Adrenal gland (tissue), 12 donors: ENCODE data around the gene ATCAY. TPM values are rescaled to one million over a fixed set of nuclear protein-coding genes. Genes with fewer than 3 reads are reported as not detected.
"Not testable (repeated sequence)": the region's sequence is repeated elsewhere in the genome, so short reads cannot be mapped to it uniquely, and the experiment has no call there.

ENCODE experiments used
- DNase-seq, 7 donors: peaks; one replicate each; pipeline ENCODE4 v3.0.0-alpha.2; 2019 to 2020
- H3K27ac ChIP-seq, 5 donors: fragments of 200-600 bp; sonication (generic) in 4 of 5; 1 replicate in 3 of 5; 2 replicates in 2 of 5; pipeline versions ENCODE4 v1.5.1 to v1.8.0; 2016 to 2020; ENCODE audit warnings: mild to moderate bottlenecking in 1 of 5
- H3K27me3 ChIP-seq: fragments of 200-600 bp; 2 replicates; pipeline ENCODE4 v1.8.0; 2021
- H3K36me3 ChIP-seq, 2 donors: fragments of 200-600 bp; replicated peaks in 1 of 2; 1 replicate in 1 of 2; 2 replicates in 1 of 2; pipeline versions ENCODE4 v1.5.1 to v1.8.0; 2018 to 2022
- H3K4me1 ChIP-seq, 2 donors: fragments of 200-600 bp; replicated peaks in 1 of 2; 1 replicate in 1 of 2; 2 replicates in 1 of 2; pipeline versions ENCODE4 v1.5.1 to v1.8.0; 2018 to 2021
- H3K4me3 ChIP-seq, 4 donors: fragments of 200-600 bp; sonication (generic) in 3 of 4; one replicate each; pipeline ENCODE4 v1.5.1; 2016 to 2018
- H3K9me3 ChIP-seq, 3 donors: fragments of 200-600 bp; sonication (generic) in 1 of 3; replicated peaks in 1 of 3; 1 replicate in 2 of 3; 2 replicates in 1 of 3; pipeline versions ENCODE4 v1.5.1 to v1.8.0; 2016 to 2021
- CTCF ChIP-seq, 6 experiments: fragments of 450-650 bp in 4 of 6; fragments of 200-600 bp in 2 of 6; sonication (generic) in 1 of 6; IDR thresholded peaks; 1 replicate in 5 of 6; 2 replicates in 1 of 6; pipeline versions ENCODE4 v1.5.1 to v1.8.0; 2016 to 2021; ENCODE audit warnings: antibody characterized with exemption in 6 of 6, mild to moderate bottlenecking in 2 of 6, moderate library complexity in 1 of 6
- POLR2A ChIP-seq, 2 donors: fragments of 450-650 bp; IDR thresholded peaks; one replicate each; pipeline ENCODE4 v1.6.1; 2017; ENCODE audit warnings: antibody characterized with exemption in 2 of 2, mild to moderate bottlenecking in 2 of 2, moderate library complexity in 1 of 2
- WGBS, 4 donors: extraction: QIAGEN DNeasy Blood & Tissue Kit in 2 of 4; methylation state at CpG; one replicate each; pipeline versions ENCODE4 v1.1.5 to v1.1.7; 2013 to 2017; 5-methylcytosine and 5-hydroxymethylcytosine counted together
- intact Hi-C, 2 donors: fragments of 100-400 bp; cut with DNase I; formaldehyde crosslinking; loops; one replicate each; pipeline versions ENCODE4 v1.14.1 to v1.15.0; 2022 to 2023
- polyA plus RNA-seq, 3 donors: library from polyadenylated mRNA; stranded (reverse); fragments of 200-250 nt in 2 of 3; fragments of 350-450 nt in 1 of 3; fragmentation: Illumina TruSeq in 1 of 3; extraction: RNeasy Lipid Tissue Mini Kit (QIAGEN cat#74804) in 1 of 3; gene quantifications; one replicate each; pipeline ENCODE4 v1.2.3, GENCODE V29; 2013 to 2014
- total RNA-seq, 9 donors: library from RNA; depleted of rRNA in 4 of 9; stranded (reverse); fragments of >200 nt in 4 of 9; fragments of 120-200 nt in 1 of 9; fragmentation: NEBNext Ultra II Directional in 1 of 9; extraction: Animal tissue kit (Norgen Biotek cat#: 25700) in 1 of 9; gene quantifications; one replicate each; pipeline versions ENCODE4 v1.1.0 to v1.2.4, GENCODE V29; 2013 to 2023
- donor health status: healthy with polysubstance abuse.
- donor health status: Bipolar disorder and iron deficiency.
- donor health status: DM: yes; HTN: yes; CAD: no.
- donor health status: DM: no; HTN: no; CAD: no.
- donor health status: DM: no; HTN: no; CAD: no.
- donor health status: DM: yes; HTN: yes; CAD: no.

Gene ATCAY
- total and polyA plus RNA-seq, 12 donors = 0.72 to 9.3 (median 5.9) TPM; not detected in 4

GRCh38 chr19:3881272-3882040, 971 bp downstream of the ATCAY start:
- DNase-seq = no peak
- TF ChIP-seq POLR2A (IDR thresholded peaks at IDR 0.05) (no peak), CTCF (IDR thresholded peaks at IDR 0.05) (no peak)
- intact Hi-C loops = no loop called here
- Histone ChIP-seq H3K36me3 (no peaks in the 10 kb centered on the region), H3K4me1 (no peaks in the 10 kb centered on the region), H3K9me3 (no peaks in the 10 kb centered on the region), H3K27me3 (peaks cover 27% of the 10 kb centered on the region), H3K4me3 (no peak overlapping the region), H3K27ac (peak overlapping the region in 1 of 5 donors; percentile 56)
- WGBS, 4 donors = 2 to 3% (median 2%) methylated on average over 24 to 31 of the region's 31 CpGs

GRCh38 chr19:3882041-3882384, 1.5 kb downstream of the ATCAY start:
- TF ChIP-seq CTCF (IDR thresholded peaks at IDR 0.05) = no peak
- 17 to 28% (median 22%) methylated on average over 5 to 6 of the region's 6 CpGs for WGBS, 4 donors
- DNase-seq = no peak
- Histone ChIP-seq H3K4me3 (no peak overlapping the region), H3K27ac (no peak overlapping the region), H3K27me3 (peaks cover 27% of the 10 kb centered on the region), H3K4me1 (no peaks in the 10 kb centered on the region), H3K36me3 (no peaks in the 10 kb centered on the region), H3K9me3 (no peaks in the 10 kb centered on the region)
- intact Hi-C loops = no loop called here

GRCh38 chr19:3890591-3890990, 10.1 kb downstream of the ATCAY start:
- 79 to 91% (median 85%) methylated on average over 9 to 17 of the region's 17 CpGs for WGBS, 4 donors
- Histone ChIP-seq H3K4me1 (no peaks in the 10 kb centered on the region), H3K27me3 (no peaks in the 10 kb centered on the region), H3K27ac (no peak overlapping the region), H3K4me3 (no peak overlapping the region), H3K9me3 (no peaks in the 10 kb centered on the region), H3K36me3 (no peaks in the 10 kb centered on the region)
- DNase-seq = no peak
- TF ChIP-seq CTCF (IDR thresholded peaks at IDR 0.05) (no peak), POLR2A (IDR thresholded peaks at IDR 0.05) (no peak)
- intact Hi-C loops = no loop called here

- Histone ChIP-seq H3K27me3 (no peaks in the 10 kb centered on the region), H3K4me1 (no peaks in the 10 kb centered on the region), H3K4me3 (no peak overlapping the region), H3K36me3 (no peaks in the 10 kb centered on the region), H3K9me3 (no peaks in the 10 kb centered on the region), H3K27ac (no peak overlapping the region)
- intact Hi-C loops = no loop called here
- no peak for TF ChIP-seq CTCF (IDR thresholded peaks at IDR 0.05)
- TF ChIP-seq POLR2A (IDR thresholded peaks at IDR 0.05) = no peak
- DNase-seq = peak in 3 of 7 donors; percentile 14 to 19 (median 16)
- WGBS, 4 donors = 39 to 61% (median 47%) methylated on average over 8 to 12 of the region's 12 CpGs
These were observed 13.2 kb downstream of the ATCAY start for GRCh38 chr19:3893509-3894179.

GRCh38 chr19:3894959-3895358, 14.5 kb downstream of the ATCAY start:
- H3K4me3 ChIP-seq, H3K27ac ChIP-seq: not testable (repeated sequence)
- WGBS, 4 donors = 78 to 91% (median 88%) methylated on average over 5 of the region's 5 CpGs

More at GRCh38 chr19:3894959-3895358, 14.5 kb downstream of the ATCAY start:
- H3K4me1 ChIP-seq, DNase-seq, H3K9me3 ChIP-seq, H3K36me3 ChIP-seq, intact Hi-C loops, H3K27me3 ChIP-seq: not testable (repeated sequence)
